ENCODE results near the gene CALU. TPM values are rescaled to one million over a fixed set of nuclear protein-coding genes. Genes with fewer than 3 reads are reported as not detected.

Gene CALU
- total and polyA plus RNA-seq, 2 experiments from 2014 or later: 1,589 to 1,706 TPM

GRCh38 chr7:128781126-128781525 lies 42.0 kb downstream of the CALU start:
- DNase-seq: peak; percentile 88
- Histone ChIP-seq H3K4me2 (ENCODE audit: unreplicated experiment) (peak overlapping the region; percentile 56), H3K4me3 (peak overlapping the region; percentile 13; the same call in 1 of the 2 replicates), H3K27ac (peak overlapping the region; percentile 78), H3K9me2 (ENCODE audit: insufficient read depth) (no peaks in the 10 kb centered on the region), H3K79me2 (ENCODE audit: insufficient read depth) (no peaks in the 10 kb centered on the region), H3F3A (ENCODE audit: insufficient read depth) (peaks cover 58% of the 10 kb centered on the region), H3K9me3 (ENCODE audit: low read depth) (peaks cover 9% of the 10 kb centered on the region), H2AFZ (0 out of 2 replicates have a peak overlapping the region, but pooled peaks have one; percentile 2), H3K27me3 (replicated peaks; ENCODE audit: insufficient read depth) (no peaks in the 10 kb centered on the region), H3K9ac (peak overlapping the region; percentile 42; the same call in 1 of the 2 replicates), H3K4me1 (ENCODE audit: insufficient read depth) (peaks cover 17% of the 10 kb centered on the region), H3K36me3 (ENCODE audit: low read depth) (no peaks in the 10 kb centered on the region), H4K20me1 (ENCODE audit: insufficient read depth) (no peaks in the 10 kb centered on the region)
- TF ChIP-seq EZH2phosphoT487 (IDR thresholded peaks at IDR 0.05; ENCODE audit: insufficient read depth, low read depth) (no peak), EZH2 (IDR thresholded peaks at IDR 0.05; ENCODE audit: insufficient read depth, poor library complexity, severe bottlenecking) (no peak)
- in situ Hi-C loops (cut with MboI): no loop called here
- WGBS, 2 experiments (ENCODE audit: low coverage in 1 of 2, low lambda C conversion rate in 2 of 2, missing lambda C conversion rate in 2 of 2): 25 to 38% methylated on average over 5 of the region's 5 CpGs

GRCh38 chr7:128781851-128782250 lies 42.7 kb downstream of the CALU start:
- Histone ChIP-seq H3K4me2 (ENCODE audit: unreplicated experiment) (peak overlapping the region; percentile 56), H3K36me3 (ENCODE audit: low read depth) (no peaks in the 10 kb centered on the region), H3F3A (ENCODE audit: insufficient read depth) (peaks cover 52% of the 10 kb centered on the region), H3K4me1 (ENCODE audit: insufficient read depth) (peaks cover 17% of the 10 kb centered on the region), H4K20me1 (ENCODE audit: insufficient read depth) (no peaks in the 10 kb centered on the region), H2AFZ (no peak overlapping the region), H3K27me3 (replicated peaks; ENCODE audit: insufficient read depth) (no peaks in the 10 kb centered on the region), H3K4me3 (no peak overlapping the region), H3K9ac (0 out of 2 replicates have a peak overlapping the region, but pooled peaks have one; percentile 42), H3K79me2 (ENCODE audit: insufficient read depth) (no peaks in the 10 kb centered on the region), H3K27ac (peak overlapping the region; percentile 78), H3K9me3 (ENCODE audit: low read depth) (peaks cover 9% of the 10 kb centered on the region), H3K9me2 (ENCODE audit: insufficient read depth) (no peaks in the 10 kb centered on the region)
- no peak for DNase-seq
- in situ Hi-C loops (cut with MboI): no loop called here
- 58 to 70% methylated on average over 3 of the region's 3 CpGs for WGBS, 2 experiments (ENCODE audit: low coverage in 1 of 2, low lambda C conversion rate in 2 of 2, missing lambda C conversion rate in 2 of 2)
- TF ChIP-seq EZH2phosphoT487 (IDR thresholded peaks at IDR 0.05; ENCODE audit: insufficient read depth, low read depth) (no peak), EZH2 (IDR thresholded peaks at IDR 0.05; ENCODE audit: insufficient read depth, poor library complexity, severe bottlenecking) (no peak)

GRCh38 chr7:128783143-128783861 lies 44.1 kb downstream of the CALU start:
- Histone ChIP-seq H3K27ac (no peak overlapping the region), H3K9me2 (ENCODE audit: insufficient read depth) (no peaks in the 10 kb centered on the region), H3K4me3 (no peak overlapping the region), H3F3A (ENCODE audit: insufficient read depth) (peaks cover 39% of the 10 kb centered on the region), H3K79me2 (ENCODE audit: insufficient read depth) (no peaks in the 10 kb centered on the region), H3K4me2 (ENCODE audit: unreplicated experiment) (no peak overlapping the region), H3K9ac (no peak overlapping the region), H2AFZ (peak overlapping the region; percentile 18; the same call in 1 of the 2 replicates), H3K4me1 (ENCODE audit: insufficient read depth) (peaks cover 17% of the 10 kb centered on the region), H3K27me3 (replicated peaks; ENCODE audit: insufficient read depth) (no peaks in the 10 kb centered on the region), H4K20me1 (ENCODE audit: insufficient read depth) (no peaks in the 10 kb centered on the region), H3K9me3 (ENCODE audit: low read depth) (peaks cover under 1% of the 10 kb centered on the region), H3K36me3 (ENCODE audit: low read depth) (no peaks in the 10 kb centered on the region)
- TF ChIP-seq EZH2 (IDR thresholded peaks at IDR 0.05; ENCODE audit: insufficient read depth, poor library complexity, severe bottlenecking): no peak
- no peak for TF ChIP-seq EZH2phosphoT487 (IDR thresholded peaks at IDR 0.05; ENCODE audit: insufficient read depth, low read depth)
- WGBS, 2 experiments (ENCODE audit: low coverage in 1 of 2, low lambda C conversion rate in 2 of 2, missing lambda C conversion rate in 2 of 2): 32 to 40% methylated on average over 15 of the region's 15 CpGs
- peak; percentile 75 for DNase-seq
- in situ Hi-C loops (cut with MboI): no loop called here

- Histone ChIP-seq H3K79me2 (ENCODE audit: insufficient read depth) (no peaks in the 10 kb centered on the region), H3K27me3 (replicated peaks; ENCODE audit: insufficient read depth) (no peaks in the 10 kb centered on the region)
- in situ Hi-C loops (cut with MboI): no loop called here
These were observed 46.6 kb downstream of the CALU start for GRCh38 chr7:128785738-128786137.

More at GRCh38 chr7:128785738-128786137, 46.6 kb downstream of the CALU start:
- H3K4me1 ChIP-seq (ENCODE audit: insufficient read depth): peaks cover 15% of the 10 kb centered on the region
- H3K9me2 ChIP-seq (ENCODE audit: insufficient read depth): no peaks in the 10 kb centered on the region
- no peaks in the 10 kb centered on the region for H4K20me1 ChIP-seq (ENCODE audit: insufficient read depth)
- TF ChIP-seq EZH2phosphoT487 (IDR thresholded peaks at IDR 0.05; ENCODE audit: insufficient read depth, low read depth) (no peak), EZH2 (IDR thresholded peaks at IDR 0.05; ENCODE audit: insufficient read depth, poor library complexity, severe bottlenecking) (no peak)
- DNase-seq: no peak
- no peak overlapping the region for H3K27ac ChIP-seq
- peaks cover 32% of the 10 kb centered on the region for H3F3A ChIP-seq (ENCODE audit: insufficient read depth)
- WGBS, 2 experiments (ENCODE audit: low coverage in 1 of 2, low lambda C conversion rate in 2 of 2, missing lambda C conversion rate in 2 of 2): 79 to 86% methylated on average over 3 of the region's 3 CpGs
- H3K9me3 ChIP-seq (ENCODE audit: low read depth): no peaks in the 10 kb centered on the region
- H3K36me3 ChIP-seq (ENCODE audit: low read depth): no peaks in the 10 kb centered on the region
- H2AFZ ChIP-seq: no peak overlapping the region
- H3K4me2 ChIP-seq (ENCODE audit: unreplicated experiment): no peak overlapping the region
- H3K9ac ChIP-seq: no peak overlapping the region
- no peak overlapping the region for H3K4me3 ChIP-seq

Data from GM23248 (cell line).